OCI-LY3 (cell line): ENCODE data around the gene CD2AP.

ENCODE experiments used
- CTCF ChIP-seq: fragments of 200-600, 300-600 bp; sonication (generic); IDR thresholded peaks from 2 replicates; pipeline ENCODE4 v1.5.1; 2014; ENCODE audit warnings: antibody characterized with exemption, low read length, low read depth
- EZH2phosphoT487 ChIP-seq: fragments of 200-600 bp; shearing (Covaris generic); IDR thresholded peaks from 2 replicates; pipeline ENCODE4 v1.6.1; 2018; ENCODE audit warnings: antibody characterized with exemption, mixed run types, low read depth

GRCh38 chr6:47536816-47537401 lies 59.3 kb downstream of the CD2AP start:
- TF ChIP-seq CTCF = no peak
- no peak for TF ChIP-seq EZH2phosphoT487
